GM19238 (cell line): ENCODE measurements around the gene PHETA1.
A peak's percentile ranks its signal among the peaks of the same experiment; 100 is the strongest.
"Not testable (repeated sequence)": the region's sequence is repeated elsewhere in the genome, so short reads cannot be mapped to it uniquely, and the experiment has no call there.

ENCODE experiments used
- DNase-seq: peaks from one replicate; pipeline ENCODE4 v3.0.0; 2011; ENCODE audit warnings: low spot score; ENCODE audit not compliant: insufficient read length

The PHETA1 gene

DNA sequence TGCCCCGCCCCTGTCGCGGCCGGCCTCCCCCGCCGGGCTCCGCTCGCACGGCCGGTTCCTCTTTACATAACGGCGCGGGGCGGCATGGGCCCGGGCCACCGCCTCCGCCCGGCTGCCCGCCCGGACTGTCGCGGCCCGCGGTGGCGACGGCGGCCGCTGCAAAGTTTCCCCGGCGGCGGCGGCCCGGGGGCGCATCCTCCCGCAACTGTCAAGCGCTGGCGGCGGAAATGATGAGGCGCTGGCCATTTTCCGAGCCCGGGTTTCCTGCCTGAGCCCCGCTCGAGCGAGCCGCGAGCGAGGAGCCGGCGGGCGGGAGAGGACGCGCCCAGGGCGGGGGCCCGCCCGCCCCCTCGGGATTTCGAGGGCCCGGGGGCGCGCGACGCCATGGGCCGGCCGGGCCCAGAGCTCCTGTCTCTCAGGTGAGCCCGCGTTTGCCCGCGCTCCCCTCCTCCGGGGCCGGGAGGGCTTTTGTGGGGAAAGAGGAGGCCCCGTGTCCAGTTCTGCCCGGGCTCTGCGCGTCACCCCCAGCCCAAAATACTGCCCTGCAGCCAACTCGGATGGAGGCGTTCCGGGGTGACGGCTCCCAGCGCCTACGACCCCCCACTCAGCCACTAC is 37.1 kb upstream of the PHETA1 start, which contains the start of gene SH2B3:
Gene SH2B3 (plus strand): TSS at position 65 of the 615 bp plus-strand sequence. CDS start 12,223 bp downstream, outside the sequence.
- DNase-seq = peak; percentile 53

DNA sequence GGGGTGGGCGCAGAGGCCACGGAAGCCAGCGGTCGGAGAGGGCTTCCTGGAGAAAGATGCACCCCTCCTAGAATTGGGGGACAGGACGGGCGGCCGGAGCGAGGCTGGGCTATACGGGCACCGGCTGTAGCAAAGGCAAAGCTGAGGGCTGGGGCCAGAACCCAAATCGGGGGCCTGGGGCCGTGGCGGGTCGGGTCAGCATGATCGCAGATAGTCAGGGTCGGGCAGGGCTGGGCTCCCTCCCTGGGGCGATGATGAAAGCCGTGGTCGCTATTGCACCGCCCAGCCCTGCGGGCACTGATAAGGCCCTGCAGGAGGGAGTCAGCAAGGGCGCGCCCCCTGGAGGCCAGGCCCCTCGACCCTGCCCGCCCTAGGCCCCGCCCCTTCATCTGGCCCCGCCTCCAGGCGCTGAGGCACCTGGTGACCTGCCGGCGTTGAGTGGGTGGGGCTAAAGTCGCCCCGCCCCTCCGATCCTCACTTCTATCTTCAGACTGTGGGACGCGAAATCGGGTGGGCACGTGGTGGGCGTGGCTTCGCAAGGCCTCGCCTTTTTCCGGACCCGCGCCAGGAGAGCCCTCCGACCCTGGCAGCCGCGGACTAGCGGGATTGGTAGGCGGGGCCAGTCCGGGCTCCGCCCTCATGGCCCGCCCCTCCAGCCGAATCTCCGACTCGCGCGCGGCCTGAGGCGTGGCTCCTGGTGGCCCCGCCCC is 36.4 kb upstream of the PHETA1 start:
- DNase-seq = peak; percentile 94

GRCh38 chr12:111404362-111405148 is 35.7 kb upstream of the PHETA1 start:
- DNase-seq = no peak

GRCh38 chr12:111402490-111402824 is 33.6 kb upstream of the PHETA1 start:
- not testable (repeated sequence) for DNase-seq

- no peak for DNase-seq
Measured at GRCh38 chr12:111401167-111401605, 32.3 kb upstream of the PHETA1 start.

DNA sequence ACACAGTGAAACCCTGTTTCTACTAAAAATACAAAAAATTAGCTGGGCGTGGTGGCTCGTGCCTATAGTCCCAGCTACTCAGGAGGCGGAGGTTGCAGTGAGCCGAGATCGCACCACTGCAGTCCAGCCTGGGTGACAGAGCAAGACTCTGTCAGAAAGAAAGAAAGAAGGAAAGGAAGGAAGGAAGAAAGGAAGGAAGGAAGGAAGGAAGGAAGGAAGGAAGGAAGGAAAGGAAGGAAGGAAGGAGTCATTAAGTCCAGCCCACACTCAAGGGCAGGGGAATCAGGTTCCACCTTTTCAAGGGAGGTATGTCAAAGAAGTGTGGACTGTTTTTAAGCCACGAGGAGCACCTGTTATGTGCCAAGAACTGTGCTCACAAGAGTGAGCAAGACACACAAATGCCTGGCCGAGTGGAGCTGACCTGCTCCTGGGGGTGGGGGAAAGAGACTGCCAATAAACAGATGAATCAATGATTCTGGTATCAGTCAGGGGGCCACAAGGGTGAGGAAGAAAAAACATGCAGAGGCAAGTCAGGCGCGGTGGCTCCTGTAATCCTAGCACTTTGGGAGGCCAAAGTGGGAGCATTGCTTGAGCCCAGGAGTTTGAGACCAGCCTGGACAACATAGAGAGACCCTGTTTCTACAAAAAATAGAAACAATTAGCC is 31.0 kb upstream of the PHETA1 start:
- not testable (repeated sequence) for DNase-seq

GRCh38 chr12:111398530-111398929 is 29.6 kb upstream of the PHETA1 start:
- no peak for DNase-seq

DNA sequence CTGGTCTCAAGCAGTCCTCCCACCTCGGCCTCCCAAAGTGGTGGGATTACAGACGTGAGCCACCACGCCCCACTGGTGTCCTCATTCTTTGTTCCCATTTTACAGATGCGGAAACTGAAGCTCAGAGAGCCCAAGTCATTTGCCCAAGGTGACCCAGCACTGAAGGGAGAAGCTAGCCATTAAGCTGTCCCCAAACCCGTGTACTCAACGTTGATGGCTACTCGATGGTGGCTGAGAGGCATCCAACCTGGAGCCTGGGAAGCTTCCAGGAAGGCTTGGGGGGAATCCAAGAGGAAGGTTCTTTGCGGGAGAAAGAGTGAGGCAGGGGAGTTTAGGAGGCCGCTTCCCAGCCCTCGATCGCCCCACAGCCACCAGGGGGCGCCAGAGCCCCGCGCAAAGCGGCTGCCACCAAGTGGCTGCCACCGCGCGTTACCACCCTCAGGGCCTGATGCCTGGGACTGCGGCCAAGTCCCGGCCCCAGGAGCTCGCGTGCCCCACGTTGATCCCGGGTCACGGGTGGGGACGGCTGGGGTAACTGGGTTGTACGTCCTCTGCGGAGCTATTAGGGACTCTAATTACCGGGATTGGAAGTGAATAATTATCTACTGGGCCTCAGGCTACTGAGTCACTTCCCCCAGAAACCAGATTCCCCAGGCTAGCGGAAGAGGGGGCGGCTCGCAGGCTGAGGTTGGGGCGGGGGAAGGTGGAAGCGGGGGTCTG is 28.0 kb upstream of the PHETA1 start:
- DNase-seq = peak; percentile 79

- not testable (repeated sequence) for DNase-seq
Measured at GRCh38 chr12:111396271-111396670, 27.4 kb upstream of the PHETA1 start.

- no peak for DNase-seq
Measured at GRCh38 chr12:111395336-111396187, 26.7 kb upstream of the PHETA1 start.

DNA sequence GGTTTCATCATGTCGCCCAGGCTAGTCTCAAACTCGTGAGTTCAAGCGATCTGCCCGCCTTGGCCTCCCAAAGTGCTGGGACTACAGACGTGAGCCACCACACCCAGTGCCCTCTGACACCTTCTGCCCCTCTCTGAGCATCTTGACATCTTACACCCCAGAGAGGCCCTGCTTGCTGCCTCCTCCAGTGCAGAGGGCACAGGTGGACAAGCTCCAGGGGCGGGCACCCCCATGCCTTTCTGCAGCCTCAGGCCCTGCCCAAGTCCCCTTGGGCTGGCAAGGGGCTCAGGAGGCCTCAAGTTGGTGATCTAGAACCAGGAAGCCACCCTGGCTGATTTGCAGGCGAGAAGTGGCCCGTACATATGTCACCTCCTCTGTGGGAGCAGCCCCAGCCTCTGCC is 25.6 kb upstream of the PHETA1 start:
- no peak for DNase-seq

DNA sequence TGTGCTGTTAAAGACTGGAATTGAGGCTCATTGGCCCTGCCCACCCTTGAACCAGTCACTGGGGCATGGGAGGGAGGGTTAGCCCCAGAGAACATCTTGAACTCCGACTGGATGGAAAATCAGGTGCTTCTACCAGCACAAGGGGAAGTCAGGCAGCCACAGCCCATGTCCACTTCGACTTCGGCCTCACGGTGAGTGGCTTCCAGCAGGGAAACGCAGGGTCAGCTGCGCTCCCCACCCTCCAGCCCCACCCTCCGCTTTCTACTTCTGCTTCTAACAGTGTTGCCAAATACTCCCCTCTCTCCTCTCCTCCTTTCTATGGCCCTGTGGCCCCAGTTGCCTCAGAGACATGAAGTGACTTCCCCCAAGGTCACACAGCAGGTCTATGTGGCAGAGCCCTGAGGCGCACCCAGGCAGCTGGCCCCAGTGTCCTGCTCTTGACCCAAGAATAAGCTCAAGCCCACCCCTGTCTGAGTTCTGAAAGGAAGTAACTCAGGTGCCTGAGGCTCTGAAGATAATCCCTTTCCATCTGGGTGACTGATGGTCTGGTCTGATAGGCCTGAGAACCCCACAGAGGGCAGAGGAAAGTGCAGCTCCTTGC is 24.9 kb upstream of the PHETA1 start:
- no peak for DNase-seq

DNA sequence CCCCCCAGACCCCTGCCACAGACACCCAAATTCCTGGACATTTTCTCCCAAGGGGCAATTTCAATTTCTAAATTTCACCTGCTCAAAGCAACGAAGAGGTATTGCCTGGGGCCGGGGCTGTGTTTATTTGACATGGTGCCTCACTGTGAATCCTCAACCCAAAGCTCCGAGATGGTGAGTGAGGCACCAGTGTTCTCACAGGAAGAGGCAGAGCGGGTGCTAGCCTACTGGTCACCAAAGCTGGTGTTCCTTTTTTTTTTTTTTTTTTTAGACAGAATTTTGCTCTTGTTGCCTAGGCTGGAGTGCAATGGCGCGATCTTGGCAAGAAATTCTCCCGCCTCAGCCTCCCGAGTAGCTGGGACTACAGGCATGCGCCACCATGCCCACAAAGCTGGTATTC is 22.0 kb upstream of the PHETA1 start:
- DNase-seq = no peak

DNA sequence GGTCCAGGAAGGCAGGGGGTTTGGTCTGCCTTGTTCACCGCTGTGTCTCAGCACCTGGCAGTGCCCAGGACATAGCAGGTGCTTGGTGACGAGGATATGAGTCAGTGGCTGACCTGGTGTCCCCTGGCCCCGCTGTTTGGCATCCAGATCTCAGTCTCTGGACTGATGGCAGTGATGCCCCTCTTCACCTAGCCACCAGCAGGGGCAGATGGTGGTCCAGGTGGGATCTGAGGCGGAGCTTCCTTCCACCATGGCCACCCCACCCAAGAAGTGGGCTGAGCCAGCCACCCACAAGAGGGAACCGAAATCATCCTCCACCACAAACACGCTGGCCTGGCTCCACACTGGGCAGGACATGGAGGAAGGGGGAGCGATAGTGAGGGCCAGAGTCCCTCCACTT is 20.7 kb upstream of the PHETA1 start:
- DNase-seq = no peak

- DNase-seq = no peak
Measured at GRCh38 chr12:111387747-111388323, 18.9 kb upstream of the PHETA1 start.

DNA sequence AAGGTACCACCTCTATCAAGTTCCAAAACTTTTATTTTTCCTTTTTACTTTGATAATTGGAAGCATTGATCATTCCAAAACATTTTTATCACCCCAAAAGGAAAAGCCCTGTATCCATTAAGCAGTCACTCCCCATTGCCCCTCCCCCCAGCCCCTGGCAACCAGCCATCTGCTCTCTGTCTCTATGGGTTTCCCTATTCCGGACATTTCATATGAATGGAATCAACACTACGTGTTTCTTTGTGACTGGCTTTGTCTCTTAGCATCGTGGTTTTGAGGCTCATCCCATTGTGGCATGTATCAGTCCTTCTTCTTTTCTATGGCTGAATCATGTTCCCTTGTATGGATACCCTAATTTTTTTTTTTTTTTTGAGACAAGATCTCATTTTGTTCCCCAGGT is 18.0 kb upstream of the PHETA1 start:
- no peak for DNase-seq

- no peak for DNase-seq
Measured at GRCh38 chr12:111384596-111384995, 15.7 kb upstream of the PHETA1 start.

- no peak for DNase-seq
Measured at GRCh38 chr12:111379942-111380554, 11.2 kb upstream of the PHETA1 start.

GRCh38 chr12:111377440-111377839 is 8.5 kb upstream of the PHETA1 start:
- no peak for DNase-seq
